ENCODE measurements around the gene POLR2E. TPM values are rescaled to one million over a fixed set of nuclear protein-coding genes. Genes with fewer than 3 reads are reported as not detected.

The POLR2E gene
- total and polyA plus RNA-seq, 9 of the 15 experiments (the other 6 are each of a cell fraction or from before 2014, with no cell fraction given), result 3.4 to 413 (median 244) TPM

GRCh38 chr19:1040476-1041271, 54.5 kb downstream of the POLR2E start (continued):
- TF ChIP-seq ETV5 (CRISPR knock-in tag; IDR thresholded peaks at IDR 0.05; ENCODE audit: low read depth) (0 out of 2 replicates have a peak, but pooled peaks have one; percentile 52), ETV1 (tag; conservative IDR thresholded peaks at IDR 0.05; ENCODE audit: low read depth) (peak; percentile 47; the same call in 1 of the 2 replicates), TEAD2 (tag; IDR thresholded peaks at IDR 0.05) (no peak), ZNF512 (tag; IDR thresholded peaks at IDR 0.05) (no peak), PRPF4 (IDR thresholded peaks at IDR 0.05; ENCODE audit: insufficient read depth, low read depth, low read length, poor library complexity, severe bottlenecking) (no peak), JUN (IDR thresholded peaks at IDR 0.05; ENCODE audit: borderline replicate concordance, low read depth, low read length) (peak; percentile 51; the same call in 1 of the 2 replicates), JUN (CRISPR knock-in tag; IDR thresholded peaks at IDR 0.05; ENCODE audit: borderline replicate concordance) (no peak), TFAM (CRISPR knock-in tag; conservative IDR thresholded peaks at IDR 0.05) (no peak), ZSCAN29 (IDR thresholded peaks at IDR 0.05) (no peak), SMARCE1 (IDR thresholded peaks at IDR 0.05) (no peak; the same call in 1 of the 2 replicates), MTA1 (IDR thresholded peaks at IDR 0.05; ENCODE audit: borderline replicate concordance) (no peak; the same call in 1 of the 2 replicates), SRSF7 (optimal IDR thresholded peaks at IDR 0.05; ENCODE audit: low read depth, low read length) (no peak), MYNN (IDR thresholded peaks at IDR 0.05) (peak; percentile 12; the same call in 1 of the 2 replicates), MYNN (CRISPR knock-in tag; IDR thresholded peaks at IDR 0.05) (no peak), THAP7 (CRISPR knock-in tag; IDR thresholded peaks at IDR 0.05) (no peak), ZNF41 (CRISPR knock-in tag; conservative IDR thresholded peaks at IDR 0.05) (no peak), PHF20 (IDR thresholded peaks at IDR 0.05; ENCODE audit: partially characterized antibody) (peak; percentile 60), E2F3 (CRISPR knock-in tag; IDR thresholded peaks at IDR 0.05) (no peak), ZNF586 (CRISPR knock-in tag; conservative IDR thresholded peaks at IDR 0.05) (no peak), RB1 (IDR thresholded peaks at IDR 0.05; ENCODE audit: low read depth) (0 out of 2 replicates have a peak, but pooled peaks have one; percentile 25), PTRF (tag; IDR thresholded peaks at IDR 0.05) (no peak), SAFB2 (IDR thresholded peaks at IDR 0.05; ENCODE audit: borderline replicate concordance, low read depth, low read length, severe bottlenecking) (no peak), ZNF184 (CRISPR knock-in tag; IDR thresholded peaks at IDR 0.05) (no peak), ARID3B (CRISPR knock-in tag; IDR thresholded peaks at IDR 0.05; ENCODE audit: borderline replicate concordance) (no peak), PTBP1 (IDR thresholded peaks at IDR 0.05; ENCODE audit: low read depth, low read length) (peak; percentile 98), RBM17 (IDR thresholded peaks at IDR 0.05; ENCODE audit: borderline replicate concordance, low read depth, low read length) (no peak)

Data from K562 (cell line).